Measurements from ENCODE around the gene CDC14B.
"Not testable (repeated sequence)": the region's sequence is repeated elsewhere in the genome, so short reads cannot be mapped to it uniquely, and the experiment has no call there.

Gene CDC14B

GRCh38 chr9:96616817-96617438 is 2.7 kb downstream of the CDC14B start:
- no peaks in the 10 kb centered on the region for H3K36me3 ChIP-seq (ENCODE audit: insufficient read depth, low read length)
- no peaks in the 10 kb centered on the region for H3K9me3 ChIP-seq (ENCODE audit: insufficient read depth, low read depth, low read length)
- H3K4me1 ChIP-seq (ENCODE audit: insufficient read depth, low read length, poor library complexity, severe bottlenecking), result peaks cover 8% of the 10 kb centered on the region
- TF ChIP-seq EZH2phosphoT487 (IDR thresholded peaks at IDR 0.05; ENCODE audit: borderline replicate concordance), result no peak
- TF ChIP-seq, protein P1, sequence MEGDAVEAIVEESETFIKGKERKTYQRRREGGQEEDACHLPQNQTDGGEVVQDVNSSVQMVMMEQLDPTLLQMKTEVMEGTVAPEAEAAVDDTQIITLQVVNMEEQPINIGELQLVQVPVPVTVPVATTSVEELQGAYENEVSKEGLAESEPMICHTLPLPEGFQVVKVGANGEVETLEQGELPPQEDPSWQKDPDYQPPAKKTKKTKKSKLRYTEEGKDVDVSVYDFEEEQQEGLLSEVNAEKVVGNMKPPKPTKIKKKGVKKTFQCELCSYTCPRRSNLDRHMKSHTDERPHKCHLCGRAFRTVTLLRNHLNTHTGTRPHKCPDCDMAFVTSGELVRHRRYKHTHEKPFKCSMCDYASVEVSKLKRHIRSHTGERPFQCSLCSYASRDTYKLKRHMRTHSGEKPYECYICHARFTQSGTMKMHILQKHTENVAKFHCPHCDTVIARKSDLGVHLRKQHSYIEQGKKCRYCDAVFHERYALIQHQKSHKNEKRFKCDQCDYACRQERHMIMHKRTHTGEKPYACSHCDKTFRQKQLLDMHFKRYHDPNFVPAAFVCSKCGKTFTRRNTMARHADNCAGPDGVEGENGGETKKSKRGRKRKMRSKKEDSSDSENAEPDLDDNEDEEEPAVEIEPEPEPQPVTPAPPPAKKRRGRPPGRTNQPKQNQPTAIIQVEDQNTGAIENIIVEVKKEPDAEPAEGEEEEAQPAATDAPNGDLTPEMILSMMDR (conservative IDR thresholded peaks at IDR 0.05; ENCODE audit: low read length), result no peak
- no peak overlapping the region for H3K4me3 ChIP-seq (ENCODE audit: low read length, poor library complexity, severe bottlenecking)
- no peaks in the 10 kb centered on the region for H4K20me1 ChIP-seq (ENCODE audit: insufficient read depth, low read length, poor library complexity, severe bottlenecking)
- H3K27me3 ChIP-seq (ENCODE audit: insufficient read depth, low read length, poor library complexity, severe bottlenecking), result no peaks in the 10 kb centered on the region
- H3K9ac ChIP-seq (ENCODE audit: low read depth, low read length, poor library complexity, severe bottlenecking), result no peak overlapping the region
- H2AFZ ChIP-seq (ENCODE audit: low read length), result no peak overlapping the region
- no peaks in the 10 kb centered on the region for H3K9me2 ChIP-seq (replicated peaks; ENCODE audit: low read depth, low read length)
- no peaks in the 10 kb centered on the region for H3F3A ChIP-seq (ENCODE audit: low read depth)
- no peaks in the 10 kb centered on the region for H3K79me2 ChIP-seq (ENCODE audit: insufficient read depth, low read length)
- H3K4me2 ChIP-seq (ENCODE audit: low read depth, low read length, poor library complexity, severe bottlenecking), result no peak overlapping the region

- Histone ChIP-seq H3K27me3 (ENCODE audit: insufficient read depth, low read length, poor library complexity, severe bottlenecking) (no peaks in the 10 kb centered on the region), H3K4me2 (ENCODE audit: low read depth, low read length, poor library complexity, severe bottlenecking) (no peak overlapping the region), H3K4me3 (ENCODE audit: low read length, poor library complexity, severe bottlenecking) (no peak overlapping the region), H3K9ac (ENCODE audit: low read depth, low read length, poor library complexity, severe bottlenecking) (no peak overlapping the region), H4K20me1 (ENCODE audit: insufficient read depth, low read length, poor library complexity, severe bottlenecking) (no peaks in the 10 kb centered on the region), H3K36me3 (ENCODE audit: insufficient read depth, low read length) (no peaks in the 10 kb centered on the region), H3F3A (ENCODE audit: low read depth) (no peaks in the 10 kb centered on the region), H2AFZ (ENCODE audit: low read length) (no peak overlapping the region), H3K4me1 (ENCODE audit: insufficient read depth, low read length, poor library complexity, severe bottlenecking) (no peaks in the 10 kb centered on the region), H3K9me2 (replicated peaks; ENCODE audit: low read depth, low read length) (no peaks in the 10 kb centered on the region), H3K9me3 (ENCODE audit: insufficient read depth, low read depth, low read length) (no peaks in the 10 kb centered on the region), H3K79me2 (ENCODE audit: insufficient read depth, low read length) (no peaks in the 10 kb centered on the region)
- no peak for TF ChIP-seq EZH2phosphoT487 (IDR thresholded peaks at IDR 0.05; ENCODE audit: borderline replicate concordance)
- TF ChIP-seq, protein P1 (conservative IDR thresholded peaks at IDR 0.05; ENCODE audit: low read length), result no peak
These were observed 4.2 kb downstream of the CDC14B start for GRCh38 chr9:96615411-96615810.

GRCh38 chr9:96614664-96615063 is 5.0 kb downstream of the CDC14B start:
- H3K9me2 ChIP-seq (replicated peaks; ENCODE audit: low read depth, low read length); H3K9ac ChIP-seq (ENCODE audit: low read depth, low read length, poor library complexity, severe bottlenecking); H3F3A ChIP-seq (ENCODE audit: low read depth); H3K79me2 ChIP-seq (ENCODE audit: insufficient read depth, low read length); H3K27me3 ChIP-seq (ENCODE audit: insufficient read depth, low read length, poor library complexity, severe bottlenecking); H3K36me3 ChIP-seq (ENCODE audit: insufficient read depth, low read length); H3K4me2 ChIP-seq (ENCODE audit: low read depth, low read length, poor library complexity, severe bottlenecking); H3K9me3 ChIP-seq (ENCODE audit: insufficient read depth, low read depth, low read length); H3K4me3 ChIP-seq (ENCODE audit: low read length, poor library complexity, severe bottlenecking); H2AFZ ChIP-seq (ENCODE audit: low read length); H3K4me1 ChIP-seq (ENCODE audit: insufficient read depth, low read length, poor library complexity, severe bottlenecking); H4K20me1 ChIP-seq (ENCODE audit: insufficient read depth, low read length, poor library complexity, severe bottlenecking): not testable (repeated sequence)

DNA sequence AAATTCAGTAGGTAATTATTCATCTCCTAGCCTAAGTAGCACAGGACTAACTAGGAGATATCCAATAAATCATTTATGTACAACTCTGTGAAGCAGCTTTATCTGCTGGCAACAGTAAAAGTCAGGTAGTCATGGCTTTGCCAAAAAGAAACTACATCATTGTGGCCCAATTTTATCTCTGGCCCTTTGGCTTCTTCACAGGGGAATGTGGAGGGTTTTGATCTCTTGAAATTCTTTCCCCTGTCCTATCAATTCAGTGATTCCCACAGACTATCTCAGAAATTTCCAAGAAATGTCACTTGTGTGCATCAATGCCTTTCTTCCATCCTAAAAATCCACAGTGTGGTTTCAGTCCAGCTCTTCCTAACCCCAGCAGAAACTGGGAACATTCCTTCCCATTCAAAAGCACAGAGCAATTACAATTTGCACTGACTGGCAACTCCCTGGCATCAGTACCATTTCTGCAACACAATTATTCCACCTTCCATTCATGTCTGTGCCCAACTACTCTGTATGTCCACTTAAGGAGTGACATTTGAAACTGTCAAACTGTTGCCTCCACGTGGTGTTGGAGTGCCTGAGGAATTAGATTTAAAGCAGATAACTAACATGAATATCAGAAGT is 6.6 kb downstream of the CDC14B start:
- no peaks in the 10 kb centered on the region for H3K4me1 ChIP-seq (ENCODE audit: insufficient read depth, low read length, poor library complexity, severe bottlenecking)

More for the DNA sequence above, 6.6 kb downstream of the CDC14B start:
- Histone ChIP-seq H3K9me2 (replicated peaks; ENCODE audit: low read depth, low read length) (no peaks in the 10 kb centered on the region), H3K4me3 (ENCODE audit: low read length, poor library complexity, severe bottlenecking) (no peak overlapping the region), H3K4me2 (ENCODE audit: low read depth, low read length, poor library complexity, severe bottlenecking) (no peak overlapping the region), H3F3A (ENCODE audit: low read depth) (no peaks in the 10 kb centered on the region), H2AFZ (ENCODE audit: low read length) (no peak overlapping the region), H3K27me3 (ENCODE audit: insufficient read depth, low read length, poor library complexity, severe bottlenecking) (no peaks in the 10 kb centered on the region), H4K20me1 (ENCODE audit: insufficient read depth, low read length, poor library complexity, severe bottlenecking) (no peaks in the 10 kb centered on the region), H3K9ac (ENCODE audit: low read depth, low read length, poor library complexity, severe bottlenecking) (no peak overlapping the region), H3K79me2 (ENCODE audit: insufficient read depth, low read length) (no peaks in the 10 kb centered on the region), H3K9me3 (ENCODE audit: insufficient read depth, low read depth, low read length) (no peaks in the 10 kb centered on the region), H3K36me3 (ENCODE audit: insufficient read depth, low read length) (no peaks in the 10 kb centered on the region)
- TF ChIP-seq, protein P1 (conservative IDR thresholded peaks at IDR 0.05; ENCODE audit: low read length), result no peak
- no peak for TF ChIP-seq EZH2phosphoT487 (IDR thresholded peaks at IDR 0.05; ENCODE audit: borderline replicate concordance)

Data from Loucy (cell line).